HepG2 (cell line): Measurements from ENCODE around the gene TBX19. TPM values are rescaled to one million over a fixed set of nuclear protein-coding genes. Genes with fewer than 3 reads are reported as not detected.

Source experiments
- IRF2 ChIP-seq: IDR thresholded peaks from 2 replicates; pipeline ENCODE4 v1.6.1; 2018; ENCODE audit warnings: missing genetic modification reagents, missing compliant biosample characterization
- KDM1A ChIP-seq: IDR thresholded peaks from 2 replicates; pipeline ENCODE4 v1.6.1; 2016; ENCODE audit warnings: missing compliant biosample characterization
- POGZ ChIP-seq: sonication (generic); formaldehyde crosslinking; IDR thresholded peaks from 2 replicates; pipeline ENCODE4 v1.4.0; 2020; ENCODE audit warnings: mild to moderate bottlenecking, missing genetic modification reagents
- STAG1 ChIP-seq: sonication (generic); formaldehyde crosslinking; IDR thresholded peaks from 2 replicates; pipeline ENCODE4 v1.4.0; 2020; ENCODE audit warnings: missing genetic modification reagents
- YEATS2 ChIP-seq: sonication (generic); formaldehyde crosslinking; IDR thresholded peaks from 2 replicates; pipeline ENCODE4 v1.4.0; 2020; ENCODE audit warnings: missing genetic modification reagents, borderline replicate concordance
- ZNF24 ChIP-seq: fragments of 450-650 bp; IDR thresholded peaks from 2 replicates; pipeline ENCODE4 v1.6.1; 2017; ENCODE audit warnings: antibody characterized with exemption, mild to moderate bottlenecking
- ZNF644 ChIP-seq: IDR thresholded peaks from 2 replicates; pipeline ENCODE4 v1.6.1; 2016; ENCODE audit warnings: low read depth
- ZSCAN29 ChIP-seq: sonication (generic); formaldehyde crosslinking; conservative IDR thresholded peaks from 2 replicates; pipeline ENCODE4 v1.4.0; 2020; ENCODE audit warnings: mild to moderate bottlenecking, missing genetic modification reagents
- polyA plus RNA-seq, 8 experiments: library from polyadenylated mRNA; depleted of rRNA in 3 of 8; stranded (reverse) in 7 of 8; unstranded in 1 of 8; fragments of >200 nt; fragmentation: Illumina TruSeq in 4 of 8; extraction: Trizol in 4 of 8; gene quantifications; 2 replicates each; pipeline versions ENCODE4 v1.2.1 to v1.2.3, GENCODE V29; 2011 to 2016; ENCODE audit warnings: low read depth in 4 of 8, missing spikeins in 1 of 8, mixed read lengths in 1 of 8; ENCODE audit not compliant: insufficient read depth in 1 of 8
- total RNA-seq, 5 experiments: library from RNA; depleted of rRNA; stranded (reverse); fragments of >200 nt; fragmentation: Illumina TruSeq; extraction: Trizol; gene quantifications; 2 replicates each; pipeline ENCODE4 v1.2.3, GENCODE V29; 2016; ENCODE audit warnings: low read depth in 1 of 5
- TF ChIP-seq, protein P1 (sequence below): sonication (generic); formaldehyde crosslinking; IDR thresholded peaks from 2 replicates; pipeline ENCODE4 v1.4.0; 2020; ENCODE audit warnings: low read depth, missing genetic modification reagents
- TF ChIP-seq, protein P2 (sequence below): sonication (generic); formaldehyde crosslinking; IDR thresholded peaks from 2 replicates; pipeline ENCODE4 v1.5.0; 2020; ENCODE audit warnings: mild to moderate bottlenecking, missing genetic modification reagents, moderate library complexity
- TF ChIP-seq, protein P3 (sequence below), 2 experiments: sonication (generic) in 1 of 2; formaldehyde crosslinking in 1 of 2; IDR thresholded peaks; 2 replicates each; pipeline versions ENCODE4 v1.4.0 to v1.6.1; 2018 to 2020; ENCODE audit warnings: missing genetic modification reagents in 2 of 2, borderline replicate concordance in 1 of 2, low read depth in 1 of 2, mild to moderate bottlenecking in 1 of 2, missing biosample characterization in 1 of 2

TBX19 gene
- total and polyA plus RNA-seq, 2 of the 13 experiments (the other 11 are each of a cell fraction or from before 2014, with no cell fraction given) = 0.31 to 1.4 TPM

DNA sequence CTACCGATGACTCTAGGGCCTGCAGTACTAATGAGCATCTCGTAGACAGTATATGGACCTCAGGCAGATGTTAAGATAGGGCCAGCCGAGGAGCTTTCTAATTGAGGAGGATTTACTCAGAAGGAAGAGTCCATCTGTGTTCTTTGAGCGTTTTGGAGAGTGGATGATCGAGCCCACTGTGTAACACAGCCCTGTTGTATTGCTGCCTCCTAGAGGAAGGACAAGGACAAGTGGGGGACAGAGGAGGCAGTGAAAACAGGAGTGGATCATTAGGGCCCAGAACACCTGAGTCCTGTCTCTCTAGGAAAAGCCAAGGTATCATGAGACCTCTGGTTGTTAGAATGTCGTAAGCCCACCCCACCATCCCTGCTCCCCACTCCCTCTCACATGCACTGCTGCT, 62.9 kb downstream of the TBX19 start (continued):
- TF ChIP-seq, protein P1, sequence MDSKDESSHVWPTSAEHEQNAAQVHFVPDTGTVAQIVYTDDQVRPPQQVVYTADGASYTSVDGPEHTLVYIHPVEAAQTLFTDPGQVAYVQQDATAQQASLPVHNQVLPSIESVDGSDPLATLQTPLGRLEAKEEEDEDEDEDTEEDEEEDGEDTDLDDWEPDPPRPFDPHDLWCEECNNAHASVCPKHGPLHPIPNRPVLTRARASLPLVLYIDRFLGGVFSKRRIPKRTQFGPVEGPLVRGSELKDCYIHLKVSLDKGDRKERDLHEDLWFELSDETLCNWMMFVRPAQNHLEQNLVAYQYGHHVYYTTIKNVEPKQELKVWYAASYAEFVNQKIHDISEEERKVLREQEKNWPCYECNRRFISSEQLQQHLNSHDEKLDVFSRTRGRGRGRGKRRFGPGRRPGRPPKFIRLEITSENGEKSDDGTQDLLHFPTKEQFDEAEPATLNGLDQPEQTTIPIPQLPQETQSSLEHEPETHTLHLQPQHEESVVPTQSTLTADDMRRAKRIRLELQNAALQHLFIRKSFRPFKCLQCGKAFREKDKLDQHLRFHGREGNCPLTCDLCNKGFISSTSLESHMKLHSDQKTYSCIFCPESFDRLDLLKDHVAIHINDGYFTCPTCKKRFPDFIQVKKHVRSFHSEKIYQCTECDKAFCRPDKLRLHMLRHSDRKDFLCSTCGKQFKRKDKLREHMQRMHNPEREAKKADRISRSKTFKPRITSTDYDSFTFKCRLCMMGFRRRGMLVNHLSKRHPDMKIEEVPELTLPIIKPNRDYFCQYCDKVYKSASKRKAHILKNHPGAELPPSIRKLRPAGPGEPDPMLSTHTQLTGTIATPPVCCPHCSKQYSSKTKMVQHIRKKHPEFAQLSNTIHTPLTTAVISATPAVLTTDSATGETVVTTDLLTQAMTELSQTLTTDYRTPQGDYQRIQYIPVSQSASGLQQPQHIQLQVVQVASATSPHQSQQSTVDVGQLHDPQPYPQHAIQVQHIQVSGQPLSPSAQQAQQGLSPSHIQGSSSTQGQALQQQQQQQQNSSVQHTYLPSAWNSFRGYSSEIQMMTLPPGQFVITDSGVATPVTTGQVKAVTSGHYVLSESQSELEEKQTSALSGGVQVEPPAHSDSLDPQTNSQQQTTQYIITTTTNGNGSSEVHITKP = 0 out of 2 replicates have a peak, but pooled peaks have one; percentile 38
- TF ChIP-seq KDM1A (CRISPR knock-in tag) (0 out of 2 replicates have a peak, but pooled peaks have one; percentile 24), STAG1 (CRISPR knock-in tag) (peak; percentile 52), ZSCAN29 (CRISPR knock-in tag) (no peak), ZNF24 (no peak), YEATS2 (CRISPR knock-in tag) (0 out of 2 replicates have a peak, but pooled peaks have one; percentile 29), ZNF644 (CRISPR knock-in tag) (0 out of 2 replicates have a peak, but pooled peaks have one; percentile 12), IRF2 (CRISPR knock-in tag) (peak; percentile 72; the same call in 1 of the 2 replicates), POGZ (0 out of 2 replicates have a peak, but pooled peaks have one; percentile 18)
- TF ChIP-seq, protein P2, sequence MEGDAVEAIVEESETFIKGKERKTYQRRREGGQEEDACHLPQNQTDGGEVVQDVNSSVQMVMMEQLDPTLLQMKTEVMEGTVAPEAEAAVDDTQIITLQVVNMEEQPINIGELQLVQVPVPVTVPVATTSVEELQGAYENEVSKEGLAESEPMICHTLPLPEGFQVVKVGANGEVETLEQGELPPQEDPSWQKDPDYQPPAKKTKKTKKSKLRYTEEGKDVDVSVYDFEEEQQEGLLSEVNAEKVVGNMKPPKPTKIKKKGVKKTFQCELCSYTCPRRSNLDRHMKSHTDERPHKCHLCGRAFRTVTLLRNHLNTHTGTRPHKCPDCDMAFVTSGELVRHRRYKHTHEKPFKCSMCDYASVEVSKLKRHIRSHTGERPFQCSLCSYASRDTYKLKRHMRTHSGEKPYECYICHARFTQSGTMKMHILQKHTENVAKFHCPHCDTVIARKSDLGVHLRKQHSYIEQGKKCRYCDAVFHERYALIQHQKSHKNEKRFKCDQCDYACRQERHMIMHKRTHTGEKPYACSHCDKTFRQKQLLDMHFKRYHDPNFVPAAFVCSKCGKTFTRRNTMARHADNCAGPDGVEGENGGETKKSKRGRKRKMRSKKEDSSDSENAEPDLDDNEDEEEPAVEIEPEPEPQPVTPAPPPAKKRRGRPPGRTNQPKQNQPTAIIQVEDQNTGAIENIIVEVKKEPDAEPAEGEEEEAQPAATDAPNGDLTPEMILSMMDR (CRISPR knock-in tag) = peak; percentile 70
- TF ChIP-seq, protein P3, sequence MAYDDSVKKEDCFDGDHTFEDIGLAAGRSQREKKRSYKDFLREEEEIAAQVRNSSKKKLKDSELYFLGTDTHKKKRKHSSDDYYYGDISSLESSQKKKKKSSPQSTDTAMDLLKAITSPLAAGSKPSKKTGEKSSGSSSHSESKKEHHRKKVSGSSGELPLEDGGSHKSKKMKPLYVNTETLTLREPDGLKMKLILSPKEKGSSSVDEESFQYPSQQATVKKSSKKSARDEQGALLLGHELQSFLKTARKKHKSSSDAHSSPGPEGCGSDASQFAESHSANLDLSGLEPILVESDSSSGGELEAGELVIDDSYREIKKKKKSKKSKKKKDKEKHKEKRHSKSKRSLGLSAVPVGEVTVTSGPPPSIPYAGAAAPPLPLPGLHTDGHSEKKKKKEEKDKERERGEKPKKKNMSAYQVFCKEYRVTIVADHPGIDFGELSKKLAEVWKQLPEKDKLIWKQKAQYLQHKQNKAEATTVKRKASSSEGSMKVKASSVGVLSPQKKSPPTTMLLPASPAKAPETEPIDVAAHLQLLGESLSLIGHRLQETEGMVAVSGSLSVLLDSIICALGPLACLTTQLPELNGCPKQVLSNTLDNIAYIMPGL (CRISPR knock-in tag; IDR thresholded peaks at IDR 0.05; ENCODE audit: borderline replicate concordance in 1 of 2, low read depth in 1 of 2) = 0 out of 4 replicates have a peak, but pooled peaks of 1 of the 2 experiments have one; percentile 41
